Activated CD4-positive, alpha-beta memory T cell treated with anti-CD3 and anti-CD28 coated beads, Interleukin-2, amount 10 ng/mL, durations not matched to agents 7 days and 5 days (primary cell): ENCODE measurements around the gene COL1A2. TPM values are rescaled to one million over a fixed set of nuclear protein-coding genes. Genes with fewer than 3 reads are reported as not detected.

Experiments used
- CTCF ChIA-PET: fragments of 350-600 bp; sonication (Branson Sonifier 250); formaldehyde crosslinking; loops from one replicate; lab custom pipeline; 2021; ENCODE audit warnings: antibody characterized with exemption, inconsistent platforms; lab: Charles Lee
- POLR2A ChIA-PET: fragments of 350-600 bp; sonication (Branson Sonifier 250); formaldehyde crosslinking; loops from one replicate; lab custom pipeline; 2021; ENCODE audit warnings: antibody characterized with exemption; lab: Charles Lee
- DNase-seq: peaks from one replicate; pipeline ENCODE4 v3.0.0-alpha.2; 2020
- H3K27ac Mint-ChIP-seq: one replicate; pipeline ENCODE4 v1.8.0; 2021; ENCODE audit warnings: mild to moderate bottlenecking, mixed read lengths
- H3K27me3 Mint-ChIP-seq: one replicate; pipeline ENCODE4 v1.8.0; 2021; ENCODE audit warnings: mixed read lengths
- H3K36me3 Mint-ChIP-seq: one replicate; pipeline ENCODE4 v1.8.0; 2021; ENCODE audit warnings: low read depth, mixed read lengths
- H3K4me1 Mint-ChIP-seq: one replicate; pipeline ENCODE4 v1.8.0; 2021; ENCODE audit warnings: mixed read lengths
- H3K4me3 Mint-ChIP-seq: one replicate; pipeline ENCODE4 v1.8.0; 2021; ENCODE audit warnings: mild to moderate bottlenecking, mixed read lengths
- H3K9me3 Mint-ChIP-seq: one replicate; pipeline ENCODE4 v1.8.0; 2021; ENCODE audit warnings: mixed read lengths
- total RNA-seq, 2 experiments: library from RNA; stranded (reverse); gene quantifications; one replicate each; pipeline ENCODE4 v1.2.3, GENCODE V29; 2021

COL1A2 gene
- total RNA-seq, 2 experiments from 2014 or later: 0.08 TPM; not detected in 1

- Mint-ChIP-seq H3K27ac (no peak overlapping the region), H3K9me3 (no peaks in the 10 kb centered on the region), H3K27me3 (peaks cover 3% of the 10 kb centered on the region), H3K4me1 (no peaks in the 10 kb centered on the region), H3K4me3 (no peak overlapping the region), H3K36me3 (no peaks in the 10 kb centered on the region)
- no peak for DNase-seq
- CTCF ChIA-PET: interaction anchor here (1.1 kb wide), 1 partner anchor 14 kb away, joined by 3 read pairs; no protein-coding TSS in a partner anchor
- POLR2A ChIA-PET: no interaction called here
Measured at GRCh38 chr7:94403546-94403945, 8.9 kb downstream of the COL1A2 start.

GRCh38 chr7:94405506-94405905 is 10.8 kb downstream of the COL1A2 start:
- no peak for DNase-seq
- Mint-ChIP-seq H3K27me3 (peaks cover 2% of the 10 kb centered on the region), H3K36me3 (no peaks in the 10 kb centered on the region), H3K4me1 (no peaks in the 10 kb centered on the region), H3K4me3 (no peak overlapping the region), H3K27ac (no peak overlapping the region), H3K9me3 (no peaks in the 10 kb centered on the region)
- ChIA-PET POLR2A (no interaction called here), CTCF (no interaction called here)

GRCh38 chr7:94406696-94407095 is 12.0 kb downstream of the COL1A2 start:
- Mint-ChIP-seq H3K36me3 (no peaks in the 10 kb centered on the region), H3K4me3 (no peak overlapping the region), H3K27ac (no peak overlapping the region), H3K27me3 (peaks cover 2% of the 10 kb centered on the region), H3K4me1 (no peaks in the 10 kb centered on the region), H3K9me3 (no peaks in the 10 kb centered on the region)
- DNase-seq: no peak
- ChIA-PET POLR2A (no interaction called here), CTCF (interaction anchor here (1.0 kb wide), 1 partner anchor 11 kb away, joined by 3 read pairs; no protein-coding TSS in a partner anchor)

GRCh38 chr7:94409200-94409948 is 14.7 kb downstream of the COL1A2 start:
- Mint-ChIP-seq H3K27ac (no peak overlapping the region), H3K36me3 (no peaks in the 10 kb centered on the region), H3K27me3 (peaks cover 2% of the 10 kb centered on the region), H3K9me3 (no peaks in the 10 kb centered on the region), H3K4me3 (no peak overlapping the region), H3K4me1 (no peaks in the 10 kb centered on the region)
- POLR2A ChIA-PET: no interaction called here
- CTCF ChIA-PET: no interaction called here
- no peak for DNase-seq

GRCh38 chr7:94410413-94411187 is 15.9 kb downstream of the COL1A2 start:
- H3K9me3 Mint-ChIP-seq: no peaks in the 10 kb centered on the region
- H3K27ac Mint-ChIP-seq: no peak overlapping the region
- no peak for DNase-seq
- H3K27me3 Mint-ChIP-seq: peaks cover 4% of the 10 kb centered on the region
- POLR2A ChIA-PET: no interaction called here
- no peak overlapping the region for H3K4me3 Mint-ChIP-seq
- no peaks in the 10 kb centered on the region for H3K4me1 Mint-ChIP-seq
- no peaks in the 10 kb centered on the region for H3K36me3 Mint-ChIP-seq
- CTCF ChIA-PET: no interaction called here

DNA sequence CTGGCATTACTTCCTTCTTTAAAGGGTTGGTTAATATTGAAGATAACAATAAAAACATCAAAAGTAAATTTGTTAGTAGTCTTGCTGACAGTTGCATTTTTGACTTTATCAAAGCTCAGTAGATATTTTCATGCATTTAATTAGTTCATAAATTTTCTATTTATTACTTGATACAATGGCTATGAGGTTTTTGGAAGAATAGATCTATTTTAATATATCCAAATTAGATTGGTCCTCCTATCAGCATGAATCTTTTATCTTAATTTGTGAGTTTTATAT is 16.4 kb downstream of the COL1A2 start:
- Mint-ChIP-seq H3K27ac (no peak overlapping the region), H3K4me3 (no peak overlapping the region), H3K36me3 (no peaks in the 10 kb centered on the region), H3K9me3 (no peaks in the 10 kb centered on the region), H3K27me3 (peaks cover 4% of the 10 kb centered on the region), H3K4me1 (no peaks in the 10 kb centered on the region)
- no peak for DNase-seq
- ChIA-PET POLR2A (no interaction called here), CTCF (no interaction called here)

DNA sequence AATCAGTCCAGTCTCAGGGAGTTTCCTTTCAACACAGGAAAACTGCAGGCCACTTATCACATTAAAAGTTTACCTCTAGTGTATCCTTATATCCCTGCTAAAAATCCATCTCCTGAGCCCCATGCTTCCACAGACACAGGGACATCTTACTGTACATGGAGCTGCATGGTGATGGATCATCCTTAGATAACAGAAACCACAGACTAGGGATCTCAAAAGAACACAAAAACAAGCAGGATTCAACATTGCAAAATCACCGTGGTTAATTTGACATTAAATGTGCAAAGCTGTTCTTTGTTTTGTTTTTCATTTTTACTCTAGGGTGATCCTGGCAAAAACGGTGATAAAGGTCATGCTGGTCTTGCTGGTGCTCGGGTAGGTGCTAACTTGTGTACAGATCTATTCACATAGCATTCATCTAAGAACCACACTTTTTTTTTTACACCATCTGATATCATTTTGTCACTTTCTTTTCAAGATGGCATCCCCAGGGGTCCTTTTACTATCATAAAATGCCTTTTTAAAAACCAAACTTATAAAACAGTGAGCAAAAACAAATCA is 18.1 kb downstream of the COL1A2 start:
- H3K4me1 Mint-ChIP-seq: no peaks in the 10 kb centered on the region
- peaks cover 9% of the 10 kb centered on the region for H3K27me3 Mint-ChIP-seq
- no peak overlapping the region for H3K27ac Mint-ChIP-seq
- ChIA-PET POLR2A (no interaction called here), CTCF (no interaction called here)
- H3K9me3 Mint-ChIP-seq: no peaks in the 10 kb centered on the region
- no peak overlapping the region for H3K4me3 Mint-ChIP-seq
- no peak for DNase-seq
- H3K36me3 Mint-ChIP-seq: no peaks in the 10 kb centered on the region

DNA sequence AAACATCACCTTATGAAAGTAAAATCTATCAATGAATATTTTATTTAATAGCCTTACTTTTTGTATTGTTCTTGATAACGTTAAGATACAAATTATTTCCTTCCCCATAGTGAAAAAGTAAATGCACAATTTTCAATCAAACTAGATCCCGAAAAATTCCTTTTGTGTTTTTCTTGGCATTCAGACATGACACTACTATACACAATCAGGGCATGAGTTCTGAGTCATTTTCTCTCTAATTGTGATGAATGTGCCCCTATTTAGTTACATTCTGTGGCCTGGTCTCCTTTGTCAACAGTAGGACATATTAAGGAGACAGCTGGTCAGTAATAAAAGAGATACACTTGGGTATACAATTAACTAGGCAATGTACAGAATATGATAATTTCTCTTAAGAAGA is 19.8 kb downstream of the COL1A2 start:
- no peak overlapping the region for H3K4me3 Mint-ChIP-seq
- no peaks in the 10 kb centered on the region for H3K36me3 Mint-ChIP-seq
- CTCF ChIA-PET: no interaction called here
- H3K9me3 Mint-ChIP-seq: no peaks in the 10 kb centered on the region
- DNase-seq: no peak
- POLR2A ChIA-PET: no interaction called here
- H3K27ac Mint-ChIP-seq: no peak overlapping the region
- no peaks in the 10 kb centered on the region for H3K4me1 Mint-ChIP-seq
- peaks cover 7% of the 10 kb centered on the region for H3K27me3 Mint-ChIP-seq

DNA sequence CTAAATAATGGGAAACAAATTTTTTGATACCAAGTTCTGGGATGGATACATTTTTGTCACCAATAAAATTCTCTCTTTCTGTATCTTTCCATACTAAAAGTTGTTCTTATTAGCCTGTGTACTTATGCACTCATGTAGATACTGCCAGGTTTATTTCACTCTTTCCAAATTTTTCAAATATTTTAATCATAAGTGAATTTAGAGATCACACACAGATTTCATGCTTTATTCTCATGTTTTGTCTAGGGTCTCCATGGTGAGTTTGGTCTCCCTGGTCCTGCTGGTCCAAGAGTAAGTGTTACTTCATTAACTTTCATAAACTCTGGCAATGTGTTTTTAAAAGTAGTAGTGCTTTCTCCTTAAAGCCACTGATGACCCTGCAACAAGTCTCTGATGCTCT is 20.3 kb downstream of the COL1A2 start:
- no peaks in the 10 kb centered on the region for H3K4me1 Mint-ChIP-seq
- ChIA-PET CTCF (no interaction called here), POLR2A (no interaction called here)
- H3K27ac Mint-ChIP-seq: no peak overlapping the region
- H3K27me3 Mint-ChIP-seq: peaks cover 11% of the 10 kb centered on the region
- DNase-seq: no peak
- H3K4me3 Mint-ChIP-seq: no peak overlapping the region
- no peaks in the 10 kb centered on the region for H3K9me3 Mint-ChIP-seq
- H3K36me3 Mint-ChIP-seq: no peaks in the 10 kb centered on the region

GRCh38 chr7:94417306-94417705 is 22.6 kb downstream of the COL1A2 start:
- ChIA-PET POLR2A (no interaction called here), CTCF (interaction anchor here (1.4 kb wide), 1 partner anchor 14 kb away, joined by 3 read pairs; no protein-coding TSS in a partner anchor)
- Mint-ChIP-seq H3K9me3 (no peaks in the 10 kb centered on the region), H3K27me3 (peaks cover 14% of the 10 kb centered on the region), H3K27ac (no peak overlapping the region), H3K4me3 (no peak overlapping the region), H3K4me1 (no peaks in the 10 kb centered on the region), H3K36me3 (no peaks in the 10 kb centered on the region)
- no peak for DNase-seq

- Mint-ChIP-seq H3K36me3 (no peaks in the 10 kb centered on the region), H3K27me3 (peaks cover 14% of the 10 kb centered on the region), H3K4me3 (no peak overlapping the region), H3K4me1 (no peaks in the 10 kb centered on the region), H3K27ac (no peak overlapping the region), H3K9me3 (no peaks in the 10 kb centered on the region)
- DNase-seq: no peak
- ChIA-PET POLR2A (no interaction called here), CTCF (interaction anchor here (1.4 kb wide), 1 partner anchor 14 kb away, joined by 3 read pairs; no protein-coding TSS in a partner anchor)
Measured at GRCh38 chr7:94417901-94418300, 23.2 kb downstream of the COL1A2 start.

- no peak for DNase-seq
- ChIA-PET POLR2A (no interaction called here), CTCF (no interaction called here)
- Mint-ChIP-seq H3K36me3 (no peaks in the 10 kb centered on the region), H3K27me3 (peaks cover 14% of the 10 kb centered on the region), H3K27ac (no peak overlapping the region), H3K4me1 (no peaks in the 10 kb centered on the region), H3K9me3 (no peaks in the 10 kb centered on the region), H3K4me3 (no peak overlapping the region)
Measured at GRCh38 chr7:94418851-94419250, 24.2 kb downstream of the COL1A2 start.

- no peaks in the 10 kb centered on the region for H3K4me1 Mint-ChIP-seq
- no peaks in the 10 kb centered on the region for H3K36me3 Mint-ChIP-seq
- no peaks in the 10 kb centered on the region for H3K9me3 Mint-ChIP-seq
- POLR2A ChIA-PET: no interaction called here
- peaks cover 12% of the 10 kb centered on the region for H3K27me3 Mint-ChIP-seq
- no peak overlapping the region for H3K4me3 Mint-ChIP-seq
- CTCF ChIA-PET: no interaction called here
- no peak for DNase-seq
- H3K27ac Mint-ChIP-seq: no peak overlapping the region
Measured at GRCh38 chr7:94420328-94420727, 25.6 kb downstream of the COL1A2 start.
